GM21515 (cell line): ENCODE data around the gene RHBDF2.

Experiments used
- ATAC-seq: cut with Tn5 transposase; IDR thresholded peaks from one replicate; pipeline ENCODE4 v1.9.1; 2021; ENCODE audit not compliant: unreplicated experiment

Gene RHBDF2

DNA sequence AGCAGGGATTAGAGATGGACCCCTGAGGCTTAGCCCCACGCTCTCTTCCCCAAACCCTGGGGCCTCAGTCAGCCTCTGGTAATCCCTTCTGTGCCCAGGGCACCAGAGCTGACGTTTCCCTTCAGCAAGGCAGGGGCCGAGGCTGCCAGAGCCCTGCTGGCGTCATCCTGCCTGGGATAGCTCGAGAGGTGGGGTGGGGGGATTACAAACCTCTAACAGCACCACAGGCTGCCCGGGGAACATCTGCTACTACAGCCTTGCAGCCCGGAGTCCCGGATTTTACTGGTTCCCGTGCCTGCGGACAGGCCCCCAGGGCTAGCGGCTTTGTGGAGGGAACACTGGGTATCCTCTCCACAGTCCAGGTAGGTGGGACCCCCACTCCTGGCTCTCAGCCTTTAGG, 33.9 kb downstream of the RHBDF2 start, which contains the start of gene AANAT:
Gene AANAT (plus strand): TSS at position 238 of the 400 bp plus-strand sequence. CDS start 1,144 bp downstream, outside the sequence.
- ATAC-seq: no peak

- ATAC-seq: no peak
These were observed 34.5 kb downstream of the RHBDF2 start for GRCh38 chr17:76466775-76467130.

- ATAC-seq: no peak
These were observed 38.5 kb downstream of the RHBDF2 start for GRCh38 chr17:76462556-76463290.

DNA sequence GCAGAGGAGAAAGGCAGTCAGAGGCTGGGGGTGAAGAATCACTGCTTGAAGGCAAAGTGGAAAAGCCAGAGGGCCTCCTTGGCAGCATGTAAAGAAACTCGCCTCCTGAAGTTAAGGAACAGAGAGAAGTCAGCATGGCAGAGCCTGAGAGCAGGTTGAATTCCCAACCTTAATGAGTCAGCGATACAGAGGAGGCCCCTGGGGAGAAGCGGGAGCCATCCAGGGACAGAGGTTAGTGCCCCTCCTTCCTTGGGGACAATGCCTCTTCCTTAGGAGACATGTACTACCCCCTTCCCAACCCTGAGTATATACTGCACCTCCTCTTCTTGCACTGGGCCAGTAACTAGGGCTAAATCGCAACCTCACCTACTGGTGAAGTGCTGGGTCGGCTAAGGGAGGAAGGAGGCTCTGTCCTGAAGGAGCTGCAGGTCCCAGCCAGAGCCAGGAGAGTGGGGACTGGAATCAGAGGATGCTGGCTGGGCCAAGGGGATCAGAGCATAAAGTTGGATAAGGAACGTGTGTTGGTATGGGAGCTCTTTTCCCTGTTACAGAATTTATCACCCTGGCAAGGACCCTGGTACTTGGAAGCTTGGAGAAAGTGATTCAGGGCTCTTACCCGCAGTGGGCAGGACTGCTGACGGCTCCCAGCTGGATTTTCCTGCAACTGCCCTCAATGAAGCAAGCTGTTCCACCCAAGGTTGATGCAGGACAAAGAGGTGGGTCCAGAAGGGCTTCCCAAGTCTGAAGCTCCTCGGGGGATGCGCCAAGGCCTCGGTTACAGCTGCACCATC, 39.3 kb downstream of the RHBDF2 start:
- ATAC-seq: no peak

DNA sequence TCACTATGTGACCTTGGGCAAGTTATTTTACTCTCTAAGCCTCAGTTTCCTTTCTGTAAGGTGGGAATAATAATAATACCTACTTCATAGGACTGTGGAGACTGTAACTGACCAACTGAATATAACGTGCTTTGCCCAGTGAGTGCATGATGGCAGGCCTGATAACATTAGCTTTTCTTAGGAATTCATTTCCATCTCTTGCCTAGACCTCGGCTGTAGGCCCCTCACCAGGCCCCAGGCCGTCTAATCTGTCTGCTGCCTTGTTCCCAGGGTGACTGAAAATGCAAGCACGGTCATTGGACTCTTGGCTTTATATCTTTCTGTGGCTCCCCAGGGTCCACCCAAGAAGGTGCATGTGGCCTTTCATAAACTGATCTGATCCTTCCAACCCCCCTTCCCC, 41.5 kb downstream of the RHBDF2 start:
- ATAC-seq: no peak

GRCh38 chr17:76458580-76459490, 42.4 kb downstream of the RHBDF2 start:
- no peak for ATAC-seq

DNA sequence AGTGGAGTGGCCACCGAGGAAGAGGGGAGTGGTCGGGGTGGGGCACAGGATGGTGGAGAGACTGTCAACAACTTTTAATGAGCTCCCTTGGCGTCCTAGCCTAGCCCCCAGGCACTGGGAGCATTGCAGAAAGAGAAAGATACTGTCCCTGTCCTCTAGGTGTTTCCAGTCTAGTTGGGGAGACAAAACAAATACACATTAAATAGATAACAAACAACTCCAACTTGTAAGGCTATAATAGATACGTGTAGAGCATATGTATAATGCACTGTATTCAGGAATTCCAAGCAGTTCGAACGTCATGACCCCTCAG, 47.8 kb downstream of the RHBDF2 start:
- no peak for ATAC-seq

DNA sequence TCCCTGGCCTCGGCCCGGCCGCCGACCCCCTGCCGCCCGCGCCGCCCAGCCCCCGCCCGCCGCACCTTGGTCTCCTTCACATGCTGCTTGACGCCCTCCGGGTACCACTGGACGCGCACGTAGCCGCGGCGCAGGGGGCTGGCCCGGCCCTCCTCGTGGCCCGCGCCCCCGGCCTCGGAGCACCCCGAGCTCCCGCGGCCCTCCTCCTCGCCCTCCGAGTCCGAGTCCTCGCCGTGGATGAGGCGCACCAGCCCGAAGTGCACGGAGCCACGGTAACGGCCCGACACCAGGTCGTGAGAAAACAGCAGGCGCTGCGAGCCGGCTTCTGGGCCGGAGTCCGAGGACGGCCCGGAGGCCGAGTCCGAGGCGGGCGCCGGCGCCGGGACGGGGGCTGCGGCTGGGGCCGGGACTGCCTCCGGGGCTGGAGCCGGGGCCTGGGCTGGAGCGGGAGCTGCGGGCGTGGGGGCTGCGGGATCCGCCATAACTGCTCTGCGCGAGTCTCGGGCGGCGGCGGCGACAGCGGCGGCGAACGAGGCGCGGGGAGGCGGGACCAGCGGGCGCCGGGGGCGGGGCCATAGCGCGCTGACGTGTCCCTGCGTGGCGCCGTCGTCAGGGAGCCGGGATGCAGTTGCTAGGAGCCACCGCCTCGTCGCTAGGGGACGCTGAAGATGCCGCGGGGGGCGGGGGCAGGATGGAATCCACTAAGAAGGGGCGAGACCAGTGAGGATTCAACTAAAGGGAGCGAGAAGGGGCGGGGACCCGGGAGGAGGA, 48.4 kb downstream of the RHBDF2 start, which contains the start of gene UBE2O:
Gene UBE2O (minus strand): TSS at position 493 of the 771 bp plus-strand sequence. CDS start 11 bp downstream, at position 482.
- peak; percentile 89 for ATAC-seq

DNA sequence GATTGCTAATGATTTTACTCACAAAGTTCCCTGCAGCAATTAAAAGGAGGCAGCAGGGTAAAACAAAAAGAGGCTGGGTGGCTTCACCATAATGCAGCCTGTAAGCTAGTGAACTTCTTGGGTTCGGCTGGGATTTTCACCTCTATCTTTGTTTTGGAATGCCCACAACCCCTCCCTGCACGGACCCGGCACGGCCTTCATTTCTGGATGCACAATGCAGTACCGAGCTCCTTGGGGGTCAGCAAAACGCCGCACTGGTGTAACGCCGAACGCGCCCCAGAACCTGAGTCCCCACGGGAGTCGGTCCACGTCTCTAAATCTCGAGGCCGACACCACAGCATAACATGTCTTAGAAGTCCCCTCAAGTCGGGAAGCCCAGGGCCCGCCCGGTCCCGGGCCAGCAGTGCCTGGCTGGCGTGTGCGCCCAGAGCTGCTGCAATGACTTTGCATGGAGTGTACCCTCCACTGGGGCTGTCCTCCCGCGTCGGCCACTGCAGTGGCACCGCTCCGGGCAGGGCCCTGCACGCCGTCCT, 49.0 kb downstream of the RHBDF2 start:
- ATAC-seq: no peak

DNA sequence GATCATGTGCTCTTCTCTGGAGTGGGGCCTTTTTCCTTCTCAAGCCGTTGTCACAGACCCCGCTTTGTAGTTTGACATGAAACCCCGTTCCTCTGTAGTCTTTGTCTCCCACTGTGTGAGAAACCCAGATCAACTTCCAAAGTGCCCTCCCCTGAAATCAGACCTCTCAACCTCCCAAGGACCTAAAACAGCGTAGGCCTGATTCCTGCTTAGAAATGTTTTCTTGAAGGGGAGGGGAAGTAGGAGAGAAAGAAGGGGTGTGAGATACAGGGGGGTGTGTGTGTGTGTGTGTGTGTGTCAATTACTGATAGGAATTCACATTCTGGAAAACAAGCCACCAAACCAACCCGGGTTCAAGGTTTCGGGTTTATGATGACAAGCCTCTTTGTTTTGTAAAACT, 49.7 kb downstream of the RHBDF2 start:
- ATAC-seq: no peak

DNA sequence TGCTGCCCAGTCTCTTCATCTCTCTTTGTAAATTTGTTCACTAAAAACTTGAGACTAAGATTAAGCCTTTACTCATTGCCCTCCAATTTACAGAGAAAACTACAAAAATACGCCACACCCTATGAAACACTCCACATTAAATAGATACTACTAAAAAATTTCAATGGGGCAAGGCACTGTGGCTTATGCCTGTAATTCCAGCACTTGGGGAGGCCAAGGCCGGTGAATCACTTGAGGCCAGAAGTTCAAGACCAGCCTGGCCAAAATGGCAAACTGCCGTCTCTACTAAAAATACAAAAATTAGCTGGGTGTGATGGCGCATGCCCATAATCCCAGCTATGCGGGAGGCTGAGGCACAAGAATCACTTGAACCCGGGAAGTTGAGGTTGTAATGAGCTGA, 52.1 kb downstream of the RHBDF2 start:
- no peak for ATAC-seq

- ATAC-seq: no peak
These were observed 53.1 kb downstream of the RHBDF2 start for GRCh38 chr17:76447931-76448652.

- no peak for ATAC-seq
These were observed 54.6 kb downstream of the RHBDF2 start for GRCh38 chr17:76446449-76447231.

DNA sequence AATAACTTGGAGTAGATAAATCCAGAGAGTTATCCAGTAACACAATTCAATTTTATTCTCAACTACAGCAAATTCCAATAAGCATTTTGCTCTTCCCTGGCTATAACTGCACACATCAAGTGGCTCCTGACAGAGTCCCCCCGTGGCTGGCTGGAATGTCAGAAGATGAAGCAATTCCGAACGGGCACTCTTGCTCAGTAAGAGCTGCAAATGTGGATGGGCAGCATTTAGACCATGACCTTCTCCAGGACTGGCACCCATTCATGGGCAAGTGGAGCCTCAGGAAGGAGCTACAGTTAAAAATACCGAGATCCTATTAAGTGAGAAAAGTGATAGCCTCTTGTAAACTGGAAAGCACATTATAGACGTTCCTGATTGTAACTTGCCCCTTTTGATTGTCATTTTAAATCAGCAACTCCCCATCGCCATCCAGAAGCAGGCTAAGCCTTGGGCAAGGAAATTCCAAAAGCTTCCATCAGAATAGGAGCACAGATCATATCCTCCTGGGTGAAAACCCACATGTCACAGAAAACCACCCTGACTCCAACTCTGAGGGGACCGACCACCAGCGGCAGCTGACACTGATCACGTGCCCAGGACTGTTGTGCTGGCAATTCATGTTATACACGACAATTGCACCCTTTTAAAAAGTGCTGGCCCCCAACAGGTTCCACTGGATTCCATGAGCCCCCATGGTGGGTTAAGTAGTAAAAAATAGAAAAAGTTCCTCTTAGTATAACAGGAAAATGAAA, 55.4 kb downstream of the RHBDF2 start:
- ATAC-seq: no peak

- no peak for ATAC-seq
These were observed 56.5 kb downstream of the RHBDF2 start for GRCh38 chr17:76444518-76445311.

GRCh38 chr17:76442341-76443338, 58.6 kb downstream of the RHBDF2 start:
- ATAC-seq: no peak
